ENCODE data around the gene TRIM50.
"Not testable (repeated sequence)": the region's sequence is repeated elsewhere in the genome, so short reads cannot be mapped to it uniquely, and the experiment has no call there.

Gene TRIM50

GRCh38 chr7:73312831-73313520, 14.9 kb downstream of the TRIM50 start:
- no peak for DNase-seq

GRCh38 chr7:73311421-73311820, 16.5 kb downstream of the TRIM50 start:
- not testable (repeated sequence) for DNase-seq

GRCh38 chr7:73308665-73309214, 19.1 kb downstream of the TRIM50 start, which contains the start of gene NSUN5:
NSUN5 (minus strand) TSS chr7:73308826; CDS start chr7:73308790, 36 bp downstream.
- peak; percentile 80 for DNase-seq

- no peak for DNase-seq
Measured at GRCh38 chr7:73308074-73308664, 19.7 kb downstream of the TRIM50 start.

GRCh38 chr7:73307436-73307835, 20.4 kb downstream of the TRIM50 start:
- DNase-seq = no peak

- DNase-seq = not testable (repeated sequence)
Measured at GRCh38 chr7:73304612-73305387, 23.1 kb downstream of the TRIM50 start.

GRCh38 chr7:73304071-73304470, 23.8 kb downstream of the TRIM50 start:
- DNase-seq = no peak

GRCh38 chr7:73303546-73303945, 24.3 kb downstream of the TRIM50 start:
- no peak for DNase-seq

GRCh38 chr7:73302846-73303245, 25.0 kb downstream of the TRIM50 start:
- DNase-seq = not testable (repeated sequence)

GRCh38 chr7:73301108-73301507, 26.8 kb downstream of the TRIM50 start:
- not testable (repeated sequence) for DNase-seq

- not testable (repeated sequence) for DNase-seq
Measured at GRCh38 chr7:73299812-73300211, 28.1 kb downstream of the TRIM50 start.

- DNase-seq = not testable (repeated sequence)
Measured at GRCh38 chr7:73297706-73298105, 30.2 kb downstream of the TRIM50 start.

- not testable (repeated sequence) for DNase-seq
Measured at GRCh38 chr7:73297235-73297634, 30.6 kb downstream of the TRIM50 start.

GRCh38 chr7:73277210-73277609, 50.7 kb downstream of the TRIM50 start:
- DNase-seq = not testable (repeated sequence)

- DNase-seq = not testable (repeated sequence)
Measured at GRCh38 chr7:73267813-73268212, 60.1 kb downstream of the TRIM50 start.

- DNase-seq = not testable (repeated sequence)
Measured at GRCh38 chr7:73266719-73267368, 61.0 kb downstream of the TRIM50 start.

Measured in NCI-H1105 treated with DMSO at 0.1 percent for 48 hours (cell line).